ENCODE data around the gene HLF.

HLF gene

GRCh38 chr17:55344514-55344997 lies 79.8 kb downstream of the HLF start:
- no peak for DNase-seq
- intact Hi-C loops (cut with DNase I), result loop anchor here (10.0 kb wide), 1 partner anchor 50 kb away; no protein-coding TSS in a partner anchor

- intact Hi-C loops (cut with DNase I), result loop anchor here (10.0 kb wide), 1 partner anchor 50 kb away; no protein-coding TSS in a partner anchor
- DNase-seq, result no peak
These were observed 80.4 kb downstream of the HLF start for GRCh38 chr17:55345132-55345531.

GRCh38 chr17:55346658-55347057 lies 81.9 kb downstream of the HLF start:
- intact Hi-C loops (cut with DNase I), result loop anchor here (10.0 kb wide), 1 partner anchor 52 kb away; no protein-coding TSS in a partner anchor
- no peak for DNase-seq

- intact Hi-C loops (cut with DNase I), result loop anchor here (10.0 kb wide), 1 partner anchor 53 kb away; no protein-coding TSS in a partner anchor
- no peak for DNase-seq
These were observed 82.6 kb downstream of the HLF start for GRCh38 chr17:55347341-55347740.

- DNase-seq, result peak in 9 of 10 donors; percentile 33 to 91 (median 46)
These were observed 84.1 kb downstream of the HLF start for GRCh38 chr17:55348749-55349354.

GRCh38 chr17:55350825-55351205 lies 86.1 kb downstream of the HLF start:
- intact Hi-C loops (cut with DNase I), result loop anchor here (10.0 kb wide), 2 partner anchors 164 to 296 kb away; partner anchors contain the start of gene SMIM36
- DNase-seq, result no peak

More at GRCh38 chr17:55348749-55349354, 84.1 kb downstream of the HLF start:
- intact Hi-C loops (cut with DNase I), result loop anchor here (10.0 kb wide), 1 partner anchor 54 kb away; no protein-coding TSS in a partner anchor

GRCh38 chr17:55351226-55351625 lies 86.5 kb downstream of the HLF start:
- intact Hi-C loops (cut with DNase I), result loop anchor here (10.0 kb wide), 2 partner anchors 164 to 296 kb away; partner anchors contain the start of gene SMIM36
- no peak for DNase-seq

GRCh38 chr17:55354010-55354409 lies 89.2 kb downstream of the HLF start:
- intact Hi-C loops (cut with DNase I), result loop anchor here (10.0 kb wide), 2 partner anchors 161 to 299 kb away; partner anchors contain the start of gene SMIM36
- no peak for DNase-seq

- intact Hi-C loops (cut with DNase I), result loop anchor here (10.0 kb wide), 2 partner anchors 160 to 300 kb away; partner anchors contain the start of gene SMIM36
- DNase-seq, result no peak
These were observed 90.2 kb downstream of the HLF start for GRCh38 chr17:55354941-55355340.

- intact Hi-C loops (cut with DNase I), result loop anchor here (2.0 to 10.0 kb wide), 3 partner anchors 158 to 364 kb away; partner anchors contain the start of gene SMIM36
- DNase-seq, result peak in 7 of 10 donors; percentile 19 to 82 (median 72)
These were observed 91.9 kb downstream of the HLF start for GRCh38 chr17:55356434-55357328.

GRCh38 chr17:55360971-55361370 lies 96.2 kb downstream of the HLF start:
- intact Hi-C loops (cut with DNase I), result no loop called here

GRCh38 chr17:55363033-55363432 lies 98.3 kb downstream of the HLF start:
- intact Hi-C loops (cut with DNase I), result no loop called here

More at GRCh38 chr17:55360971-55361370, 96.2 kb downstream of the HLF start:
- DNase-seq, result no peak

GRCh38 chr17:55366020-55366481 lies 101.3 kb downstream of the HLF start:
- DNase-seq, result peak in 1 of 10 donors; percentile 11
- intact Hi-C loops (cut with DNase I), result no loop called here

More at GRCh38 chr17:55363033-55363432, 98.3 kb downstream of the HLF start:
- no peak for DNase-seq

GRCh38 chr17:55368706-55369105 lies 103.9 kb downstream of the HLF start:
- intact Hi-C loops (cut with DNase I), result no loop called here
- DNase-seq, result no peak

All from posterior cingulate gyrus (tissue), 11 donors.